ENCODE data around the gene DUSP2. TPM values are rescaled to one million over a fixed set of nuclear protein-coding genes. Genes with fewer than 3 reads are reported as not detected.
"Not testable (repeated sequence)": the region's sequence is repeated elsewhere in the genome, so short reads cannot be mapped to it uniquely, and the experiment has no call there.

Gene DUSP2
- total and polyA plus RNA-seq, 8 donors, result 3.6 to 9.4 (median 6.0) TPM

DNA sequence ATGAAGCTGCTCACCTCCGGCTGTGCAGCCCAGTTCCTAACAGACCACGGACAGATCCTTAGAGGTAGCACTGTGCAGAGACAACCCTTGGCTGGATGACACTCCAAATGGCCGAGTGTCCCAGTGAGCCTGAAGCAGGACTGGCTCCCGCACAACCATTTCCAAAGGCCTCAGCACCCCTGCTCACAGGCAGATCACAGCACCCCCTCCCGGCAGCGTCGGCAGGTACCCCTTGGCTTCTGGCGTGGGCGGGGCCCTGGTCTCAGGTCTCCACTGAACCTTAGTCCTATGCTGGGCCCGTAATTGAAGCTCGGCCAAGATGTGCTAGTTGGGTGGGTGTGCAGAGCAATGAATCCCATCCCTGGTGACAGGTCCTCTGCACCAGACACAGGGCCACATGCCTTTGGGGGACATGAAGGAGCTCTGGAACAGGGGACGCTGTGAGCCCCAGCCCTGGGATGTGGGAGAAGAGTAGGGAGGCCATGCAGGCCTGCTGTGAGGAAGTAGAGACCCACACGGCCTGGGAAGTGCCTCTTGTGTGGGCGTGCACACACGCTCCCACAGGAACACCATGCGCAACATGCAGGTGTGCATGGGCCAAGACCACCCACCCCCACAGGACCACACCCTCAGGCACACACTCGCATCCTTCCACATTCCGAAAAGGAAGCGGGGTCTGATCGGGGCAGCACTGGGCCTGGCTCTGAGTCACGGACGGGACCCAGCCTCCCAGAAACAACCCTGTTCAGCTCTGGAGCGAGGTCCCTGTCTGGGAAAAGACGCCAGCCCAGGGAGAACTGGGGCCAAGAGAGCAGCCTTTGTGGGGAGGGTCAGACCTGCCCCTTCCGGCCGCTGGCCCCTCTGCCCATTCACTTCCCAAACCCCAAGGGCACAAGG lies 2.8 kb downstream of the DUSP2 start:
- DNase-seq, result no peak
- intact Hi-C loops (cut with DNase I; ENCODE audit: low total_unique reads), result no loop called here
- peaks cover 14 to 50% (median 37%) of the 10 kb centered on the region in 4 donors for H3K4me1 ChIP-seq
- TF ChIP-seq POLR2A (IDR thresholded peaks at IDR 0.05) (no peak), POLR2AphosphoS5 (IDR thresholded peaks at IDR 0.05) (no peak), EP300 (IDR thresholded peaks at IDR 0.05) (no peak)
- TF ChIP-seq, protein P1, sequence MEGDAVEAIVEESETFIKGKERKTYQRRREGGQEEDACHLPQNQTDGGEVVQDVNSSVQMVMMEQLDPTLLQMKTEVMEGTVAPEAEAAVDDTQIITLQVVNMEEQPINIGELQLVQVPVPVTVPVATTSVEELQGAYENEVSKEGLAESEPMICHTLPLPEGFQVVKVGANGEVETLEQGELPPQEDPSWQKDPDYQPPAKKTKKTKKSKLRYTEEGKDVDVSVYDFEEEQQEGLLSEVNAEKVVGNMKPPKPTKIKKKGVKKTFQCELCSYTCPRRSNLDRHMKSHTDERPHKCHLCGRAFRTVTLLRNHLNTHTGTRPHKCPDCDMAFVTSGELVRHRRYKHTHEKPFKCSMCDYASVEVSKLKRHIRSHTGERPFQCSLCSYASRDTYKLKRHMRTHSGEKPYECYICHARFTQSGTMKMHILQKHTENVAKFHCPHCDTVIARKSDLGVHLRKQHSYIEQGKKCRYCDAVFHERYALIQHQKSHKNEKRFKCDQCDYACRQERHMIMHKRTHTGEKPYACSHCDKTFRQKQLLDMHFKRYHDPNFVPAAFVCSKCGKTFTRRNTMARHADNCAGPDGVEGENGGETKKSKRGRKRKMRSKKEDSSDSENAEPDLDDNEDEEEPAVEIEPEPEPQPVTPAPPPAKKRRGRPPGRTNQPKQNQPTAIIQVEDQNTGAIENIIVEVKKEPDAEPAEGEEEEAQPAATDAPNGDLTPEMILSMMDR (IDR thresholded peaks at IDR 0.05), result no peak
- peaks cover 0 to 12% (median 0%) of the 10 kb centered on the region in 3 donors for H3K27me3 ChIP-seq
- H3K4me3 ChIP-seq, result peak overlapping the region in 1 of 4 donors; percentile 68
- no peaks in the 10 kb centered on the region for H3K9me3 ChIP-seq
- H3K27ac ChIP-seq, result peak overlapping the region in 1 of 5 donors; percentile 75
- 85 to 89% (median 86%) methylated on average over 15 to 26 of the region's 26 CpGs for WGBS, 5 donors
- no peaks in the 10 kb centered on the region for H3K36me3 ChIP-seq

DNA sequence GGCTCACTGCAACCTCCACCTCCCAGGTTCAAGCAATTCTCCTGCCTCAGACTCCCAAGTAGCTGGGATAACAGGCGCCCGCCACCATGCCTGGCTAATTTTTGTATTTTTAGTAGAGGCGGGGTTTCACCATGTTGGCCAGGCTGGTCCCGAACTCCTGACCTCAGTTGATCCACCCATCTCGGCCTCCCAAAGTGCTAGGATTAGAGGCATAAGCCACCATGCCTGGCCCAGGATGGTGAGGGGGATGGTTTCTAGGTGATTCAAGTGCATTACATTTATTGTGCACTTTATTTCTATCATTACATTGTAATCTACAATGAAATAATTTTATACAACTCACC lies 3.6 kb downstream of the DUSP2 start:
- intact Hi-C loops (cut with DNase I; ENCODE audit: low total_unique reads); DNase-seq: not testable (repeated sequence)
- 91 to 98% (median 95%) methylated on average over 5 of the region's 5 CpGs for WGBS, 5 donors

DNA sequence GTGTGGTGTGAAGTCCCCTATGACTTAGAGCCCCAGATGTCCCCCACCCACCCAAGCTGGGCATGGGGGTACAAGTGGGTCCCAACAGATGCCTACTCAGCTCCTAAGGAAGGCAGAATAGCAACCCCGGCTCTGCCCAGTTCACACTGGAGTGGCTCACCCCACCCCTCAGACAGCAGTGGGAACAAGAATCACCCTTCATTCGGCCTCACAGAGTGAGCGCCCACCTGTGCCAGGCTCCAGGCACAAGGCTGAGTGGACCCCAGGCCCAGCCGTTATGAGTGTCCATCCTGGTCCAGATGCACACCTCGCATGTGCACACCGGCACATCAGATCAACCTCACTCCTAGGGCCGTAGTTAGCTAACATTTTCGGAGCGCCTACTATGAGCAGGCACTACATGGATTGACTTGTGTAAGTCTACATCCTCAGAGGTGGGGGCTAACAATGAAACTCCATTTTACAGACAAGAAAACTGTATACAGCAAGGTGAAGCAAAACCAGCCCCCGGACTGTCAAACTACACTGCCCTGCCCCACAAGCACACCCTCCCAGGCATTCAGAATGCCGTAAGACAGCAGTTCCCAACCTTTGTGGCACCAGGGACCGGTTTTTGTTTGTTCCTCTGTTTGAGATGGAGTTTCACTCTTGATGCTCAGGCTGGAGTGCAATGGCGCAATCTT lies 4.2 kb downstream of the DUSP2 start:
- Histone ChIP-seq H3K4me3 (no peak overlapping the region), H3K4me1 (peaks cover 14 to 41% (median 28%) of the 10 kb centered on the region in 4 donors), H3K36me3 (no peaks in the 10 kb centered on the region), H3K27me3 (peaks cover 0 to 22% (median 0%) of the 10 kb centered on the region in 3 donors), H3K27ac (no peak overlapping the region), H3K9me3 (no peaks in the 10 kb centered on the region)
- WGBS, 5 donors, result 89 to 95% (median 93%) methylated on average over 10 to 13 of the region's 13 CpGs
- no peak for DNase-seq
- intact Hi-C loops (cut with DNase I; ENCODE audit: low total_unique reads), result no loop called here
- TF ChIP-seq EP300 (IDR thresholded peaks at IDR 0.05) (no peak), POLR2A (IDR thresholded peaks at IDR 0.05) (no peak), POLR2AphosphoS5 (IDR thresholded peaks at IDR 0.05) (no peak)
- TF ChIP-seq, protein P1 (IDR thresholded peaks at IDR 0.05), result no peak

More for the DNA sequence above, 3.6 kb downstream of the DUSP2 start:
- not testable (repeated sequence) for H3K27ac ChIP-seq, H3K36me3 ChIP-seq, H3K9me3 ChIP-seq, H3K4me3 ChIP-seq
- H3K4me1 ChIP-seq, result peaks cover 14 to 41% (median 33%) of the 10 kb centered on the region in 4 donors
- peaks cover 0 to 16% (median 0%) of the 10 kb centered on the region in 3 donors for H3K27me3 ChIP-seq

DNA sequence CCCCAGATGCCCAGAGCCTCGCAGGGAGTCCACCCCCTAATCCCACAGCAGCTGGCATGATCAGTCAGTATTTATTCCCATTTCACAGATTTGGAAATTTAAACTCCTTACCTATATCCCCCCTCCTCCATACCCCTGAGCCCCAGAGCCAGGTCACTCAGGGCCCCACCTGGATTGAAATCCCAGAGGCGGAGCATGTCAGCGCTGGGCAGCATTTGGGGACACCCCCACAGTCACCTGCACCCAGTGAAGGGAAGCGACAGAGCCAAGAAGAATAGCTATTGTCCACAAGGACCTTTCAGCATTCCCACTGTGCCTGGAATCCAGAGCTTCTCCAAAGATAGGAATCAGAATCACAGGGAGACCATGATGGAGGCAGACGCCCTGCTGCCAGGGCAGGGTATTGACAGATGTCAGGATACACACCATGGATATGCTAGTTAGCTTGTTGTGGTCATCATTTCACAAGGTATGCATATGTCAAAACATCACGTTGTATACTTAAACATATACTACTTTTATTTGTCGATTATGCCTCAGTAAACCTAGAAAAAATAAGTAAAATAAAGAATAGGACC lies 6.0 kb downstream of the DUSP2 start:
- no peaks in the 10 kb centered on the region for H3K36me3 ChIP-seq
- no peak overlapping the region for H3K27ac ChIP-seq
- 77 to 80% (median 78%) methylated on average over 7 of the region's 7 CpGs for WGBS, 5 donors
- DNase-seq, result no peak
- H3K4me1 ChIP-seq, result peaks cover 4 to 25% (median 12%) of the 10 kb centered on the region in 4 donors
- TF ChIP-seq, protein P1 (IDR thresholded peaks at IDR 0.05), result no peak
- TF ChIP-seq EP300 (IDR thresholded peaks at IDR 0.05) (no peak), POLR2A (IDR thresholded peaks at IDR 0.05) (no peak), POLR2AphosphoS5 (IDR thresholded peaks at IDR 0.05) (no peak)
- intact Hi-C loops (cut with DNase I; ENCODE audit: low total_unique reads), result no loop called here
- no peak overlapping the region for H3K4me3 ChIP-seq
- H3K27me3 ChIP-seq, result peaks cover 0 to 28% (median 0%) of the 10 kb centered on the region in 3 donors
- H3K9me3 ChIP-seq, result no peaks in the 10 kb centered on the region
